Left renal pelvis (tissue), 4 donors: Measurements from ENCODE around the gene LHFPL6. TPM values are rescaled to one million over a fixed set of nuclear protein-coding genes. Genes with fewer than 3 reads are reported as not detected.

Experiments
- DNase-seq, 4 donors: peaks; one replicate each; pipeline ENCODE4 v3.0.0-alpha.2; 2013; ENCODE audit warnings: low read depth in 4 of 4, low spot score in 3 of 4
- polyA plus RNA-seq, 4 donors: library from polyadenylated mRNA; unstranded; fragments of 120-200 nt; gene quantifications; one replicate each; pipeline ENCODE4 v1.2.1, GENCODE V29; 2013; ENCODE audit not compliant: insufficient read length in 4 of 4

The LHFPL6 gene
- polyA plus RNA-seq, 4 donors = 30.8 to 64.7 (median 47.4) TPM

GRCh38 chr13:39322836-39323585, 280.0 kb downstream of the LHFPL6 start:
- no peak for DNase-seq

GRCh38 chr13:39321574-39321973, 281.4 kb downstream of the LHFPL6 start:
- DNase-seq = no peak

DNA sequence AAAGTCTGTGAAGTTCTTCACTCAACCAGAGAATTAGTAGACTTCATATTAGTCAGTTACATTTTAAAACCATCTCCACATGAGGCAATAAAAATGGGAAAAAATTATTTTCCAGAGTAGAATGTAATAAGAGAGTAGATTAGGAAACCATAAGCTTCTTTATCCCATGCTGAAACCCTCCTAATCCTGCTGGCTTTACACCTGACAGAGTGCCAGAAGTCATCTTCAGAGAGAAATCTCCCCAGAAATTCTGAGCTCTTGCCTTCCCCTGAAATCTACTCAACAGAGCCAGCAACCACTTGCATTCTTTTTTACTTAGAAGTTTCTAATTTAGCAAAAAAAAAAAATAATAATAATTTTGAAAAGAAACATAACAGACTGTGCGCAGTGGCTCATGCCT, 284.8 kb downstream of the LHFPL6 start:
- no peak for DNase-seq

- DNase-seq = no peak
Measured at GRCh38 chr13:39317291-39317690, 285.7 kb downstream of the LHFPL6 start.

DNA sequence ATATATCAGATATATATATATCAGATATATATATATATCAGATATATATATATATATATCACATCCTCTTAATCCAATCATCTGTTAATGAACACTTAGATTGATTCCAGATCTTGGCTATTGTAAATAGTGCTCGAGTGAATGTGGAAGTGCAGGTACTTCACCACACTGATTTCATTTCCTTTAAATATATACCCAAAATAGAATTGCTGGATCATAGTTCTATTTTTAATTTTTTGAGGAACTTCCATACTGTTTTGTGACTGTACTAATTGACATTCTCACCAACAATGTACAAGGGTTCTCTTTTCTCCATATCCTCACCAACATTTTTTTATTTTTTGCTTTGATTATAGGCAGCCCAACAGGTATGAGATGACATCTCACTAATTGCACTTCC, 287.2 kb downstream of the LHFPL6 start:
- no peak for DNase-seq

DNA sequence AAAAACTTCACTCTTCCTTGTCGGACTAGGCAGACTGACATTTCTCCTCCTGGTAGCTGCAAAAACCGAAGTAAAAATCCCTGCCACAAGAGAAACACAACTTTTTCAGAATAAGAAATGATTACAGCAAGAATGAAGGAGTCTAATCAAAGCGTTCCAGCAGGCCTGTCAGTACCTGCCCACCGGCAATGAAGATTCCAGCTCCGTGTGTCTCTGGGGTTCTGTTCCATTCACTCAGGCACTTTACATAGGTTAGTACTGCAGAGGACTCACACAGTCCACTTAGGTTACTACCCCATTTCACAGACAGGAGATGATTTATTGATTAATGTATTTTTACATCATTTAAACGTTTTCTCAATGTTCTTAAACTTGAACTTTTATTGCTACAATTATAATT, 289.3 kb downstream of the LHFPL6 start:
- no peak for DNase-seq

DNA sequence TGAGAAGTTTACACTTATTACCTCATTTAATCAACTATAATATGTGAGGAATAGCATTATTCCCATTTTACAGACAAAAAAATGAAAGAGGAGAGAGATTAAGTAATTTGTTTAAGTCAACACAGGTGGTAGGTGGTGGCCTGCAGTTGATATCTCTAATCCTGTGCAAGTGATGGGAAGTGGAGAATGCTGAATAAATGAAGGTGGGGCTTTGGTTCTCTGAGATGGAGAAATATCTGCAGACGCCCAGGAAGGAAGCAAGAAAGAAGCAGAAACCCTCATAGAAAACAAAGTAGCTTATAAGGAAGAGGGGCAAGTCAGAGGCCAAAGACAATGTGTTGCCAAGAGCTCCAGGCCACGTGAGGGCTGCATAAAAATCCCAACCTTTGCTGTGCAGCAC, 290.4 kb downstream of the LHFPL6 start:
- no peak for DNase-seq

GRCh38 chr13:39311619-39312018, 291.4 kb downstream of the LHFPL6 start:
- DNase-seq = no peak

GRCh38 chr13:39310961-39311360, 292.0 kb downstream of the LHFPL6 start:
- no peak for DNase-seq

GRCh38 chr13:39306639-39307589, 296.1 kb downstream of the LHFPL6 start:
- DNase-seq = no peak

DNA sequence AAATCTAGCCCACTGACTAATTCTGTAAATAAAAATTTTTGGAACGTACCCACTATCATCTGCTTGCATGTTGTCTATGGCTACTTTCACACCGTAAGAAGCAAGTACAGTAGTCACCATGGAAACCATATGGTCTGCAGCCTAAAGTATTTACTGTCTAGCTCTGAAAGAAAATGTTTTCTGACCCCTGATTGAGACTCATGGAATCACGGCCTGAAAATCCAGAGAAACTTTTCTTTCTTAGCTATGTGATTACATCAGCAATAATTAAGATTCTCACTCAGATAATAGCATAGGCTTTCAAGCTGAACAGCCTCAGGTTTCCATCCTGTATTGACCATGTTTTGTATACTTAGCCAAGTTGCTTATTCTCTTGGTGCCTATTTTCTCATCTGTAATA, 300.2 kb downstream of the LHFPL6 start:
- no peak for DNase-seq

- DNase-seq = no peak
Measured at GRCh38 chr13:39298951-39299350, 304.0 kb downstream of the LHFPL6 start.

DNA sequence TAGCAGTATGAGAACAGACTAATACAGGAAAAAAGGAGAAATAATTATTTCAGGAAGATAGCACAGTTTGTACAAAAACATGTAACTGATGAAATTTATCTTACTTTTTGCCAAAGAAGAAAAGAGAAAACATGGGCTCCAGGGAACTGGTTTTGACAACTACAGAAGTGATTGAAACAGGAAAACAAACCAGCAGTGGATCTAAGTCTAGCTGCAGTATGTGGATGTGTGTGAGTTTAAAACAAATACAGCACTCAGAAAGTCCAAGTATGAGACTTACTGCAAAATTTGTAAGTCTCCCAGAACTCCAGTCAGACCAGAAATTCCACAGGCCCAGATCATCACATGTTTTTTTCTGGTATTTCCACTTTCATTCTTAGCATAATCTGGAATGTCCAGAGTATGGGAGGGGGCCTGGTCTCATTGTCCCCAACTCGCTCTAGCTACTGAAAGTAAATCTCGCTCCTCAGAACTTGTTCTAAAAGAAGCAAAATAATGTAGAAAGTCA, 305.3 kb downstream of the LHFPL6 start:
- DNase-seq = no peak

DNA sequence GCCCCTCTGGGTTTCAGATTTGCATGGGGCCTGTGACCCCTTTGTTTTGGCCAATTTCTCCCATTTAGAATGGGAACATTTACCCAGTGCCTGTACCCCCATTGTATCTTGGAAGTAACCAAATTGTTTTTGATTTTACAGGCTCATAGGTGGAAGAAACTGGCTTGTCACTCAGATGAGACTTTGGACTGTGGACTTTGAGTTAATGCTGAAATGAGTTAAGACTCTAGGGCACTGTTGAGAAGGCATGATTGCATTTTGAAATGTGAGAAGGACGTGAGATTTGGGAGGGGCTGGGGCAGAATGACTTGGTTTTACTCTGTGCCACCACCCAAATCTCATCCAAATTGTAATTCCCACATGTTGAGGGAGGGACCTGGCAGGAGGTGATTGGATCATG, 306.0 kb downstream of the LHFPL6 start:
- DNase-seq = no peak

- no peak for DNase-seq
Measured at GRCh38 chr13:39296193-39296592, 306.8 kb downstream of the LHFPL6 start.

Other genes starting within 250 kb of the LHFPL6 start
- gene COG6, start 52.5 kb upstream of the LHFPL6 start, polyA plus RNA-seq = 10 to 100 TPM; 29.8 to 42.4 (median 33.6) TPM